ENCODE measurements around the gene RTL1. TPM values are rescaled to one million over a fixed set of nuclear protein-coding genes. Genes with fewer than 3 reads are reported as not detected.

The RTL1 gene
- polyA plus RNA-seq, 1 of the 3 experiments (the other 2 are of a cell fraction), result 0.07 TPM

GRCh38 chr14:100892496-100893227 is 10.9 kb downstream of the RTL1 start:
- CTCF ChIA-PET, result interaction anchor here (0.9 to 1.4 kb wide), 3 partner anchors 9 to 510 kb away, joined by 3 to 5 read pairs (median 4); no protein-coding TSS in a partner anchor
- no peaks in the 10 kb centered on the region for H3K36me3 ChIP-seq (replicated peaks in 1 of 2; ENCODE audit: control insufficient read depth in 1 of 2, insufficient read depth in 2 of 2, low read length in 1 of 2)

More at GRCh38 chr14:100892496-100893227, 10.9 kb downstream of the RTL1 start:
- no peaks in the 10 kb centered on the region for H3K9me3 ChIP-seq
- H3F3A ChIP-seq (replicated peaks; ENCODE audit: insufficient read depth), result no peaks in the 10 kb centered on the region
- 50% methylated on average over 15 of the region's 17 CpGs for whole genome bisulfite sequencing (ENCODE audit: low lambda C conversion rate)
- no peak overlapping the region for H3K4me2 ChIP-seq
- POLR2A ChIA-PET, result interaction anchor here (0.9 kb wide), 1 partner anchor 118 kb away, joined by 3 read pairs; no protein-coding TSS in a partner anchor
- TF ChIP-seq TAF1 (IDR thresholded peaks at IDR 0.05; ENCODE audit: borderline replicate concordance, low read depth, low read length) (no peak), MXI1 (IDR thresholded peaks at IDR 0.05; ENCODE audit: low read depth, low read length) (no peak), CTCF (IDR thresholded peaks at IDR 0.05) (no peak), EP300 (IDR thresholded peaks at IDR 0.05; ENCODE audit: borderline replicate concordance in 1 of 2, low read depth in 1 of 2, low read length in 1 of 2) (no peak), YY1 (IDR thresholded peaks at IDR 0.05; ENCODE audit: low read depth) (no peak), USF1 (IDR thresholded peaks at IDR 0.05; ENCODE audit: borderline replicate concordance, low read depth) (no peak), FOXM1 (IDR thresholded peaks at IDR 0.05; ENCODE audit: low read depth) (no peak), ZBTB33 (IDR thresholded peaks at IDR 0.05; ENCODE audit: borderline replicate concordance, low read depth) (no peak)
- H3K9me2 ChIP-seq, result no peaks in the 10 kb centered on the region
- no peaks in the 10 kb centered on the region for H4K20me1 ChIP-seq (ENCODE audit: insufficient read depth)
- peaks cover 3 to 75% of the 10 kb centered on the region in 2 experiments; a peak in 3 of 4 replicates for H3K4me1 ChIP-seq (ENCODE audit: control insufficient read depth in 1 of 2, insufficient read depth in 2 of 2, low read depth in 1 of 2, low read length in 1 of 2)
- no peak overlapping the region for H3K9ac ChIP-seq
- H2AFZ ChIP-seq (ENCODE audit: low read depth), result no peak overlapping the region
- no peaks in the 10 kb centered on the region for H3K27me3 ChIP-seq (ENCODE audit: insufficient read depth)
- no peaks in the 10 kb centered on the region for H3K79me2 ChIP-seq (ENCODE audit: insufficient read depth)
- no peak for DNase-seq
- peak overlapping the region in 1 of 2 experiments; percentile 43; a peak in 1 of 4 replicates for H3K27ac ChIP-seq (ENCODE audit: low read depth in 2 of 2, low read length in 1 of 2)
- no peak overlapping the region for H3K4me3 ChIP-seq (ENCODE audit: low read depth in 2 of 2, low read length in 1 of 2)
